RWPE1 (cell line): ENCODE results near the gene OXSM.
A peak's percentile ranks its signal among the peaks of the same experiment; 100 is the strongest.

Experiments used
- CTCF ChIA-PET: fragments of 350-600 bp; sonication (Branson Sonifier 250); formaldehyde crosslinking; extraction: SDS; loops from one replicate; lab custom pipeline; 2021; lab: Yijun Ruan, JAX
- POLR2A ChIA-PET: fragments of 400-600 bp; formaldehyde crosslinking; extraction: SDS; loops from one replicate; lab custom pipeline; 2020; ENCODE audit warnings: antibody characterized with exemption; ENCODE audit not compliant: low non-redundant PET; lab: Yijun Ruan, JAX
- DNase-seq: peaks from one replicate; pipeline ENCODE4 v3.0.0; 2012; ENCODE audit warnings: low spot score
- H3K27ac ChIP-seq: fragments of 450-650 bp; 2 replicates; pipeline ENCODE4 v1.5.1; 2017
- TF ChIP-seq, protein P1 (sequence below): fragments of 450-650 bp; conservative IDR thresholded peaks from 2 replicates; pipeline ENCODE4 v1.5.1; 2017; ENCODE audit warnings: low read depth, mild to moderate bottlenecking

The OXSM gene

GRCh38 chr3:25818335-25818734 is 28.4 kb downstream of the OXSM start:
- no peak for DNase-seq
- TF ChIP-seq, protein P1, sequence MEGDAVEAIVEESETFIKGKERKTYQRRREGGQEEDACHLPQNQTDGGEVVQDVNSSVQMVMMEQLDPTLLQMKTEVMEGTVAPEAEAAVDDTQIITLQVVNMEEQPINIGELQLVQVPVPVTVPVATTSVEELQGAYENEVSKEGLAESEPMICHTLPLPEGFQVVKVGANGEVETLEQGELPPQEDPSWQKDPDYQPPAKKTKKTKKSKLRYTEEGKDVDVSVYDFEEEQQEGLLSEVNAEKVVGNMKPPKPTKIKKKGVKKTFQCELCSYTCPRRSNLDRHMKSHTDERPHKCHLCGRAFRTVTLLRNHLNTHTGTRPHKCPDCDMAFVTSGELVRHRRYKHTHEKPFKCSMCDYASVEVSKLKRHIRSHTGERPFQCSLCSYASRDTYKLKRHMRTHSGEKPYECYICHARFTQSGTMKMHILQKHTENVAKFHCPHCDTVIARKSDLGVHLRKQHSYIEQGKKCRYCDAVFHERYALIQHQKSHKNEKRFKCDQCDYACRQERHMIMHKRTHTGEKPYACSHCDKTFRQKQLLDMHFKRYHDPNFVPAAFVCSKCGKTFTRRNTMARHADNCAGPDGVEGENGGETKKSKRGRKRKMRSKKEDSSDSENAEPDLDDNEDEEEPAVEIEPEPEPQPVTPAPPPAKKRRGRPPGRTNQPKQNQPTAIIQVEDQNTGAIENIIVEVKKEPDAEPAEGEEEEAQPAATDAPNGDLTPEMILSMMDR: no peak
- no peak overlapping the region for H3K27ac ChIP-seq
- ChIA-PET POLR2A (no interaction called here), CTCF (no interaction called here)

- H3K27ac ChIP-seq: no peak overlapping the region
- POLR2A ChIA-PET: no interaction called here
- TF ChIP-seq, protein P1: no peak
- CTCF ChIA-PET: no interaction called here
- DNase-seq: peak; percentile 13
Measured at GRCh38 chr3:25820366-25820765, 30.5 kb downstream of the OXSM start.

GRCh38 chr3:25820816-25821486 is 31.1 kb downstream of the OXSM start:
- DNase-seq: no peak
- ChIA-PET POLR2A (no interaction called here), CTCF (no interaction called here)
- TF ChIP-seq, protein P1: no peak
- H3K27ac ChIP-seq: no peak overlapping the region

- POLR2A ChIA-PET: no interaction called here
- H3K27ac ChIP-seq: no peak overlapping the region
- CTCF ChIA-PET: no interaction called here
- DNase-seq: no peak
- TF ChIP-seq, protein P1: no peak
Measured at GRCh38 chr3:25821746-25822573, 32.1 kb downstream of the OXSM start.

- TF ChIP-seq, protein P1: no peak
- POLR2A ChIA-PET: no interaction called here
- no peak overlapping the region for H3K27ac ChIP-seq
- CTCF ChIA-PET: no interaction called here
- no peak for DNase-seq
Measured at GRCh38 chr3:25823314-25823713, 33.4 kb downstream of the OXSM start.

- no peak for DNase-seq
- CTCF ChIA-PET: no interaction called here
- TF ChIP-seq, protein P1: no peak
- no peak overlapping the region for H3K27ac ChIP-seq
- POLR2A ChIA-PET: no interaction called here
Measured at GRCh38 chr3:25826510-25826909, 36.6 kb downstream of the OXSM start.
